K562 (cell line): ENCODE measurements around the gene C1orf50. TPM values are rescaled to one million over a fixed set of nuclear protein-coding genes. Genes with fewer than 3 reads are reported as not detected.

Experiments
- ARID1B ChIP-seq: fragments of 450-650 bp; IDR thresholded peaks from 2 replicates; pipeline ENCODE4 v1.6.1; 2016; ENCODE audit warnings: antibody characterized with exemption, mild to moderate bottlenecking, inconsistent platforms
- ATF1 ChIP-seq, 2 experiments: fragments of 450-650 bp in 1 of 2; IDR thresholded peaks; 2 replicates each; pipeline ENCODE4 v1.6.1; 2016; ENCODE audit warnings: missing compliant biosample characterization in 1 of 2, missing genetic modification characterization in 1 of 2
- CBFA2T2 ChIP-seq: fragments of 450-650 bp; conservative IDR thresholded peaks from 2 replicates; pipeline ENCODE4 v1.6.1; 2017; ENCODE audit warnings: mild to moderate bottlenecking
- HIVEP1 ChIP-seq: fragments of 250-450 bp; sonication (Bioruptor Pico); IDR thresholded peaks from 2 replicates; pipeline ENCODE4 v1.4.0; 2020; ENCODE audit warnings: mild to moderate bottlenecking
- MAFG ChIP-seq: fragments of 450-650 bp; conservative IDR thresholded peaks from 2 replicates; pipeline ENCODE4 v1.6.1; 2016; ENCODE audit warnings: missing genetic modification characterization, missing compliant biosample characterization
- NFE2 ChIP-seq: IDR thresholded peaks from 2 replicates; pipeline ENCODE4 v1.6.1; 2014; ENCODE audit warnings: antibody characterized with exemption, low read depth
- NFRKB ChIP-seq: fragments of 450-650 bp; IDR thresholded peaks from 2 replicates; pipeline ENCODE4 v1.6.1; 2016; ENCODE audit warnings: low read depth
- PRDM10 ChIP-seq: fragments of 450-650 bp; IDR thresholded peaks from 2 replicates; pipeline ENCODE4 v1.6.1; 2018; ENCODE audit not compliant: partially characterized antibody
- RHOXF2B ChIP-seq: fragments of 250-450 bp; sonication (Bioruptor Pico); conservative IDR thresholded peaks from 2 replicates; pipeline ENCODE4 v1.5.1; 2021
- SPI1 ChIP-seq: IDR thresholded peaks from 2 replicates; pipeline ENCODE4 v1.6.1; 2011; ENCODE audit warnings: low read depth, low read length, control low read depth, borderline replicate concordance
- TAF1 ChIP-seq: IDR thresholded peaks from 2 replicates; pipeline ENCODE4 v1.6.1; 2011; ENCODE audit warnings: mild to moderate bottlenecking, low read length, moderate library complexity; ENCODE audit not compliant: insufficient read depth, control insufficient read depth, severe bottlenecking; ENCODE audit errors: extremely low read depth
- TRIM24 ChIP-seq, 2 experiments: fragments of 450-650 bp; IDR thresholded peaks; 2 replicates each; pipeline ENCODE4 v1.6.1; 2016
- USF2 ChIP-seq: sonication (generic); formaldehyde crosslinking; IDR thresholded peaks from 2 replicates; pipeline ENCODE4 v1.5.0; 2020; ENCODE audit warnings: missing genetic modification reagents
- XRCC5 ChIP-seq: fragments of 200-400 bp; formaldehyde crosslinking; IDR thresholded peaks from 2 replicates; pipeline ENCODE4 v1.6.1; 2017; ENCODE audit warnings: low read depth, mild to moderate bottlenecking, low read length
- ZBTB26 ChIP-seq: fragments of 450-650 bp; formaldehyde crosslinking; IDR thresholded peaks from 2 replicates; pipeline ENCODE4 v1.4.0; 2022; ENCODE audit warnings: missing genetic modification characterization
- ZBTB43 ChIP-seq: sonication (generic); formaldehyde crosslinking; IDR thresholded peaks from 2 replicates; pipeline ENCODE4 v1.8.0; 2023; ENCODE audit warnings: mild to moderate bottlenecking, missing genetic modification reagents
- ZFP1 ChIP-seq: fragments of 450-650 bp; formaldehyde crosslinking; IDR thresholded peaks from 2 replicates; pipeline ENCODE4 v1.4.0; 2020; ENCODE audit warnings: mild to moderate bottlenecking, mixed read lengths
- ZNF668 ChIP-seq: fragments of 250-450 bp; sonication (Bioruptor Pico); IDR thresholded peaks from 2 replicates; pipeline ENCODE4 v1.8.0; 2022; ENCODE audit warnings: mild to moderate bottlenecking, inconsistent platforms
- ZNF75A ChIP-seq: fragments of 450-650 bp; formaldehyde crosslinking; IDR thresholded peaks from 2 replicates; pipeline ENCODE4 v1.4.0; 2020; ENCODE audit warnings: mild to moderate bottlenecking
- ZNF764 ChIP-seq: fragments of 250-450 bp; sonication (Bioruptor Pico); IDR thresholded peaks from 2 replicates; pipeline ENCODE4 v1.4.0; 2020; ENCODE audit warnings: low read depth, mild to moderate bottlenecking, moderate library complexity
- polyA plus RNA-seq, 8 experiments: library from polyadenylated mRNA; depleted of rRNA in 4 of 8; stranded (reverse) in 5 of 8; unstranded in 3 of 8; fragments of >200 nt; fragmentation: Nextera tagmentation in 2 of 8; fragmentation: Illumina TruSeq in 1 of 8; extraction: Ambion mirVana in 2 of 8; extraction: Trizol in 1 of 8; gene quantifications; 2 replicates each; pipeline versions ENCODE4 v1.2.1 to v1.2.3, GENCODE V29; 2011 to 2014; ENCODE audit warnings: inconsistent platforms in 1 of 8, missing spikeins in 1 of 8
- total RNA-seq, 7 experiments: library from RNA; depleted of rRNA in 6 of 7; stranded (reverse); fragments of >200 nt in 6 of 7; fragmentation: Illumina TruSeq in 2 of 7; extraction: Trizol in 2 of 7; gene quantifications; 2 replicates each; pipeline versions ENCODE4 v1.2.1 to v1.2.3, GENCODE V29; 2011 to 2021; ENCODE audit warnings: low replicate concordance in 1 of 7
- TF ChIP-seq, protein P1 (sequence below): sonication (generic); formaldehyde crosslinking; IDR thresholded peaks from 2 replicates; pipeline ENCODE4 v1.8.0; 2022; ENCODE audit warnings: mild to moderate bottlenecking, missing genetic modification reagents

C1orf50 gene
- total and polyA plus RNA-seq, 9 of the 15 experiments (the other 6 are each of a cell fraction or from before 2014, with no cell fraction given), result 0.55 to 13.9 (median 5.2) TPM

GRCh38 chr1:42824481-42825035, 57.5 kb downstream of the C1orf50 start (continued):
- TF ChIP-seq ZNF764 (CRISPR knock-in tag), result no peak
- no peak for TF ChIP-seq TRIM24 (IDR thresholded peaks at IDR 0.05)
- no peak for TF ChIP-seq ZFP1
- TF ChIP-seq USF2 (CRISPR knock-in tag), result no peak
- peak; percentile 78 for TF ChIP-seq PRDM10
- no peak for TF ChIP-seq MAFG (tag)
- TF ChIP-seq ZNF75A (CRISPR knock-in tag), result no peak
- no peak for TF ChIP-seq TAF1
- TF ChIP-seq, protein P1, sequence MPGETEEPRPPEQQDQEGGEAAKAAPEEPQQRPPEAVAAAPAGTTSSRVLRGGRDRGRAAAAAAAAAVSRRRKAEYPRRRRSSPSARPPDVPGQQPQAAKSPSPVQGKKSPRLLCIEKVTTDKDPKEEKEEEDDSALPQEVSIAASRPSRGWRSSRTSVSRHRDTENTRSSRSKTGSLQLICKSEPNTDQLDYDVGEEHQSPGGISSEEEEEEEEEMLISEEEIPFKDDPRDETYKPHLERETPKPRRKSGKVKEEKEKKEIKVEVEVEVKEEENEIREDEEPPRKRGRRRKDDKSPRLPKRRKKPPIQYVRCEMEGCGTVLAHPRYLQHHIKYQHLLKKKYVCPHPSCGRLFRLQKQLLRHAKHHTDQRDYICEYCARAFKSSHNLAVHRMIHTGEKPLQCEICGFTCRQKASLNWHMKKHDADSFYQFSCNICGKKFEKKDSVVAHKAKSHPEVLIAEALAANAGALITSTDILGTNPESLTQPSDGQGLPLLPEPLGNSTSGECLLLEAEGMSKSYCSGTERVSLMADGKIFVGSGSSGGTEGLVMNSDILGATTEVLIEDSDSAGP (CRISPR knock-in tag), result no peak
- 0 out of 2 replicates have a peak, but pooled peaks have one; percentile 13 for TF ChIP-seq NFRKB
- TF ChIP-seq NFE2, result no peak
- no peak for TF ChIP-seq ZBTB43
- no peak for TF ChIP-seq ARID1B
- no peak for TF ChIP-seq ZNF668 (CRISPR knock-in tag)
- no peak for TF ChIP-seq HIVEP1 (CRISPR knock-in tag)
- no peak for TF ChIP-seq SPI1
- no peak for TF ChIP-seq RHOXF2B (CRISPR knock-in tag)
- TF ChIP-seq ATF1 (CRISPR knock-in tag; IDR thresholded peaks at IDR 0.05), result no peak
- TF ChIP-seq ATF1 (tag; IDR thresholded peaks at IDR 0.05), result no peak
- TF ChIP-seq CBFA2T2, result no peak
- no peak for TF ChIP-seq ZBTB26 (CRISPR knock-in tag)
- TF ChIP-seq XRCC5, result no peak
